GM18526 (cell line): ENCODE data around the gene IFNK.

ENCODE experiments used
- POLR2A ChIP-seq: IDR thresholded peaks from 3 replicates; pipeline ENCODE4 v1.6.1; 2011; ENCODE audit not compliant: insufficient read length; ENCODE audit errors: extremely low read depth

Gene IFNK

GRCh38 chr9:27499451-27499850 is 24.6 kb upstream of the IFNK start:
- no peak for TF ChIP-seq POLR2A

GRCh38 chr9:27503623-27504022 is 20.5 kb upstream of the IFNK start:
- TF ChIP-seq POLR2A = no peak

GRCh38 chr9:27504259-27504658 is 19.8 kb upstream of the IFNK start:
- TF ChIP-seq POLR2A = no peak

- no peak for TF ChIP-seq POLR2A
These were observed 18.3 kb upstream of the IFNK start for GRCh38 chr9:27505744-27506161.

GRCh38 chr9:27506981-27507380 is 17.1 kb upstream of the IFNK start:
- no peak for TF ChIP-seq POLR2A

DNA sequence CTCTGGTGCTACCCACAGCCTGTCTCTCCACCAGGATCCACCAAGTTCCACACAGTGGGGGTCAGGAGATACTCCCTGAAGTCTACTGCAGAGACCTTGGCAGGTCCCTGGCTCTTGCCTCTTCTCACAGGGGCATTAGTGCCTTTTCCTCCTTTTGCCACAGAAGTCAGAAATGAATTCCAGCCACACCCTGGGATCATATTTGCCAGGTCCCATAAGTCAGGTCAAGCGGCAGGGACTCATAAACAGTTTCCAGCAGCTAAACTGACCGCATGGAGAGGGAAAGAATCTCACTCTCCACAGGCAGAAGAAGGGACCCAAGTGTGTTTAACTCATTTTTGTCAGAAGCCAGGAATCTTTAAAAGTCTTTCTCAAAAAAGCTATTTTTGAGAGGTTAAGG is 13.3 kb upstream of the IFNK start:
- no peak for TF ChIP-seq POLR2A

DNA sequence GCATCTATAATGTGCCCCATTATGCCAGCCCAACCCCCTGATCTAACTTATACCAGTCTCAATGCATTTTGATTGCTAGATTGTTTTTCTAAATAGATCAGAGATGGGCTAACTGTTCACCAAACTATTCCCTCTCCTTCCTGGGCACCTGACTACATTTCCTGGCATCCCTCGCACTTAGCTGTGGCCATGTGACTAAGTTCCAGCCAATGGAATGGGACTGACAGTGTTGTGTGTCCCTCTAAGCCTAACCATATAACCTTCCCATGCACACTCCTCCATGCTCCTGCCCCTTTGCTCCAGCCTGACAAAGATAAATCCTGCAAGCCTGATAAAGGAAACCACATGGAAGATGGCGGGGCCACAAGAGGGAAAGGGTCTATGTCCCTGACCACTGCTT is 12.3 kb upstream of the IFNK start:
- TF ChIP-seq POLR2A = no peak

DNA sequence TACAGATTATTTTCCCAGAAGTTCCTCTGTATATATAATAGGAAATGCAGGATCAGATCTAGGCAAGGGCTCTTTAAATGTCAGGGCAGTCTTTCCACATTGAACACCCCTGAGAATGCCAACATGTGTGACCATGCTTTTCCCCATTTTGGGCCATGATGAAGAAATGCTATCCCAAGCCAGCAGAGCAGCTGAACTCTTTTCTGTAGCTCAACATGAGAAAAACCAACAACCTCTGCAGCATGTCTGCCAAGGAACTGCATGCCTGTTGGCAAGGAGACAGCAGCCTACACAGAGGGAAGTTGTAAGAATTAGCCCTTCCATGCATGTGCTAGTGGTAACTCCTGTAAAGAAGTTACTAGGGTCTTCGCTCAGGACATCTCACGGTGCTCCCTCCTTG is 9.5 kb upstream of the IFNK start:
- no peak for TF ChIP-seq POLR2A

DNA sequence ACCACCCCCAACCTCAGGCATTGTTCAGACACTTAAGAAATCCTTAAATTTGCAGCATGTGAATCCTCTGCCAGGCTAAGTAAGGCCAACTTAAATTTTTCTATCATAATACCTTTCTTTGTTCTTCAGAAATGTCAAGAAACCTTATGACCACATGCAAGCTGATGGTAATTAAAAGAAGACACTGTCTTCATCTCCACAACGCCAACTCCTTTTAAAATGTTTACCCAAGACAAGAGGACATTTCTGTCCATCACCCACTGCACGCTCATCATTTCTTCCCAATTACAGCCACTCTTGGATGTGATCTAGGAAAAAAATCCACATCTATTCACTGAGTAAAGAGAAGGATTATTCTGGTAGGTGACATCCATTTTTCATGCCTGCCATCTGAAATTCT is 6.1 kb upstream of the IFNK start:
- TF ChIP-seq POLR2A = no peak

DNA sequence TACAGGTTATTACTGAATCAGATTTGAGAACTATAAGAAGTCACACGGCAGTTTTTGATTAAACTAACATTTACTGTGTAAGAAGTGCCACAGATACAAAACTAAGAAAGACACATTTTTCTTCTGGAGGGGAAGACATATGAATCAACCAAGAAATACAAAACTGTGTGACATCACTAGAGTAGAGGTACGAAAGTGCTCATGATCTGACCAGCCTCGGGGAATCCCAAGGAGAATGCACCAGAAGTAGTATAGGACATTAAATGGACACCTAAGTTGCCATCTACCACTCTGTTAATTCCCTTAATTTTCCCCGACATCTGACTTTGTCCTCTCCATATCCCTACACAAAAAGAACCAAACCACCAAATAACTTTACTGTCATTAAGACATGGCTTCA is 5.3 kb upstream of the IFNK start:
- TF ChIP-seq POLR2A = no peak

DNA sequence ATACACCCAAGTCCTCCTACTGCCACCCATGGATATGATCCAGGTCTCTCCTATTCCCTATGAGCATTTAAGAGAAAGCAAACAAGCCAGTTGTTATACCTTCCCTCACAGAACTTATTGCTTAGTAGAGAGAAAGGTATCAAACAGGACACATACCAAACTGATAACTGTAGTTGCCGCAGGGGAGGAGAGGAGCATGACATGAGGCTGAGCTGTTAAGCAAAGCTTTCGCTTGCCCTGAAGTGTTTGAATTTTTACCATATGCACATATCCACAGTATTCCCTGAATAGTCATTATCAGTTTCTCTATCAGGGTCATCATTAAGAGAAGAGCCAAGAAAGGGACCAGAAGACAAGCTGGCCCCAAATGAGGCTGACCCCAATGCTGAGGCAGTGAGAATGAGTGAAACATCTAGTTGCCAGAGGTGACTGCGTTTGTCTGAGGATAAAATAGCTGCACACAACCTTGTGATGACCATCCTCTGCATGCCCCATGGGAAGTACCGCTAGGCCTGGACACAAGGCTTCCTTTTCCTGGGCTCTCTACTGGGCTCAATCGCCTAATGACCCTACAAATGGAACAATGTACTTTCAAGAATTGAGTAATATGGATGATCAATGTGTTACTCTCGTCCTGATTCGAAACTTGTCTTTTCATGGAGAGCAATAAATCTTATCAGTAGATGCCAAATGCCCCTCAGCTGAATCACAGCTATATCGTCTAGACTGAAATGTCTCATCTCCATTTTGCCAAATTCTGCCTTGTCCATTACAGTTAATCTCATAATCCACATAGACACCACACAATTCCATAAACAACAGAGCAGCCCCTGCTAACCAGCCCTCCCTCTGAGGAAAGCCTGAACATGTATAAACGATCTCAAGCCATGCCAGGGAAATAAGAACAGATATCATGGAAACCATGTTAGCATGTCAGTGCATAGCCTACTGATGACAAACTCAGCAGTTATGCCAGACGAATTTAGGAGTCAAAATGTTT is 4.3 kb upstream of the IFNK start:
- no peak for TF ChIP-seq POLR2A

- no peak for TF ChIP-seq POLR2A
These were observed 3.1 kb upstream of the IFNK start for GRCh38 chr9:27520986-27521385.

DNA sequence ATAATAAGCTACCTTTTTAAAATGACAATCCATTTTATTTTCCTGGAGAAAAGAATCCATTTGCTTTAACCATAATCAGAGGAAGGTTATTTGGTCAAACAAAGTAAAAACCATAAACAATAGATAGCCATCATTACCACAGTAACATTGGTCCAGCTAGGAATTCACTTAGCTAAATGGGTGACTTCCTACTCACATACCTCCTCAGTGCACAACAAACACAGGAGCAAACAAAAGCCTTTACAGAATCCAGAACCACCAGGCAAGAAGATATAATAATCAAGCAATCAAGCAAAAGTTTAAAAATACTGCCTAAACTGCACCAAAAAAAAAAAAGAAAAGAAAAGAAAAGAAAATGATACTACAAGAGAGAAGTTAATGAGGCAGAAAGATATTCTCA is 949 bp upstream of the IFNK start:
- no peak for TF ChIP-seq POLR2A

DNA sequence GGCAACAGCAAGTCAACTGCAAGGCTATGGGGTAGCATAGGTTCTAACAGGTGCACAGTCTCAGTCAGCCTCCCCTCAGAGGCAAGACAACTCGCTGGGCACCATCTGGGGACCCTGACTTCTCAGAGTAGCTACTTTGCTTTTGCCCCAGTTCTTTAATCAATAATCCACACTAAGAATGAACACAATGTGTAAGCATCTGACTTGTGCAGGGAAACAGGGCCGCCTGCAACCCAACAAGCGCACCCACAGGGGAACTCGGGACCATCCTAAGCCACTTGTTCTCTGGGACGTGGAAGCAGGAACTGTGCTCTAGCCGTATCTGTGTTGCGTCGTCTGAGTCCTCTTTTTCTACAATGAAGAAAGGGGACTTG is 3.6 kb downstream of the IFNK start:
- no peak for TF ChIP-seq POLR2A

GRCh38 chr9:27528076-27528885 is 4.2 kb downstream of the IFNK start:
- no peak for TF ChIP-seq POLR2A

DNA sequence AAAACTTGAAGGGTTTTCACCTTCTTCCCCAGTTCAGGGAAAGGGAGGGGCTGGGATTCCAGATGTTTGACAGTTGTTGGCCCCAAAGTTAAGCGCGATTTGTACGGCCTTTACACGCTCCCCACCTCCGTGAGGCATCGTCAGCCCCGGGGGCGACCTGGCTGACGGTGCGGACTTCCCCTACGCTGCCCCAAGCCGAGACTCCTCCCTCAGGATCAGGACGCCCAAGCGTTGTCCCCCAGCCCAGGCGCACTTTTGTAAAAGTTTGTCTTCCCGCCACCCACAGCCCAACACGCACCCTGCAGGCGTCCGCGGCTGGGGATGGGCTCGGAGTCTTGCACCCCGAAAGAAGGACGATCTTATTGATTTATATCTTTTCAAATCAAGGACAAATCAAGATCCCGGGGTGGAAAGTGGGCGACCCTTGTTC is 4.8 kb downstream of the IFNK start:
- no peak for TF ChIP-seq POLR2A
